GM12872 (cell line): Measurements from ENCODE around the gene FAM171A2.

Source experiments
- TF ChIP-seq, protein P1 (sequence below): IDR thresholded peaks from 3 replicates; pipeline ENCODE4 v1.5.1; 2011; ENCODE audit warnings: low read depth, mild to moderate bottlenecking, low read length, moderate library complexity; ENCODE audit not compliant: insufficient read depth

The FAM171A2 gene

DNA sequence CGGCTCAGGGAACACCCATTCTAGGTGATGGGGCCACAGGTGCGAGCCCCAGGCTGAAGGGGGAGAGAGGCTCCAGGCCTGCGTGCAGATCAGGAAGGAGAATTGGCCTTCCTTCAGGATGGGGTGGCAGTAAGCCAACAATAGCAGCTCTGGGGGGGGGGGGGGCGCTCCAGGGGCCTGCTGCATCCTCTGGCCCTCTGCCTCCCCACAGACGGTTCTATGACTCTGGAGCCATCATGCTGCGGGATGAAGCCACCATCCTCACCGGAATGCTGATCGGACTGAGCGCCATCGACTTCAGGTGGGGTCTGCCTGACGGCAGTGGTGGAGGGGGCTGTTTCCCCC is 49.2 kb downstream of the FAM171A2 start:
- TF ChIP-seq, protein P1, sequence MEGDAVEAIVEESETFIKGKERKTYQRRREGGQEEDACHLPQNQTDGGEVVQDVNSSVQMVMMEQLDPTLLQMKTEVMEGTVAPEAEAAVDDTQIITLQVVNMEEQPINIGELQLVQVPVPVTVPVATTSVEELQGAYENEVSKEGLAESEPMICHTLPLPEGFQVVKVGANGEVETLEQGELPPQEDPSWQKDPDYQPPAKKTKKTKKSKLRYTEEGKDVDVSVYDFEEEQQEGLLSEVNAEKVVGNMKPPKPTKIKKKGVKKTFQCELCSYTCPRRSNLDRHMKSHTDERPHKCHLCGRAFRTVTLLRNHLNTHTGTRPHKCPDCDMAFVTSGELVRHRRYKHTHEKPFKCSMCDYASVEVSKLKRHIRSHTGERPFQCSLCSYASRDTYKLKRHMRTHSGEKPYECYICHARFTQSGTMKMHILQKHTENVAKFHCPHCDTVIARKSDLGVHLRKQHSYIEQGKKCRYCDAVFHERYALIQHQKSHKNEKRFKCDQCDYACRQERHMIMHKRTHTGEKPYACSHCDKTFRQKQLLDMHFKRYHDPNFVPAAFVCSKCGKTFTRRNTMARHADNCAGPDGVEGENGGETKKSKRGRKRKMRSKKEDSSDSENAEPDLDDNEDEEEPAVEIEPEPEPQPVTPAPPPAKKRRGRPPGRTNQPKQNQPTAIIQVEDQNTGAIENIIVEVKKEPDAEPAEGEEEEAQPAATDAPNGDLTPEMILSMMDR, result no peak

DNA sequence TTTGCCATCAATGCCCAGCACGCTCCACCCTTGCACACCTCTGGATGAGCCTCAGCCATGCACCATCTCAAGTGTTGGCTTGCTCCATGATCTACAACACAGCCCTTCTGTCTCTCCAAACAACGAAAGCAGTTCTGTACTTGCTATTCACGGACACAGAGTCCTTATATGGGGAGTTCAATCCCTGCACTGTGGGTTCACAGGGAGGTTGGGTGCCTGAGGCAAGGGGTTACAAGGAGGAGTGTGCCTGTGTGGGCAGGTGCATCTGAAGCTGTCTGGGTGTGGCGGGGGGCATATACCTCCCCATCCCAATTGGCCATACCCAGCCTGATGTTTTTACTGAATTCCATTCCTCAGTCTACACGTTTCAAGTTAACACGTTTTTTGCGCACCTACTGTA is 49.6 kb downstream of the FAM171A2 start:
- TF ChIP-seq, protein P1, result no peak

DNA sequence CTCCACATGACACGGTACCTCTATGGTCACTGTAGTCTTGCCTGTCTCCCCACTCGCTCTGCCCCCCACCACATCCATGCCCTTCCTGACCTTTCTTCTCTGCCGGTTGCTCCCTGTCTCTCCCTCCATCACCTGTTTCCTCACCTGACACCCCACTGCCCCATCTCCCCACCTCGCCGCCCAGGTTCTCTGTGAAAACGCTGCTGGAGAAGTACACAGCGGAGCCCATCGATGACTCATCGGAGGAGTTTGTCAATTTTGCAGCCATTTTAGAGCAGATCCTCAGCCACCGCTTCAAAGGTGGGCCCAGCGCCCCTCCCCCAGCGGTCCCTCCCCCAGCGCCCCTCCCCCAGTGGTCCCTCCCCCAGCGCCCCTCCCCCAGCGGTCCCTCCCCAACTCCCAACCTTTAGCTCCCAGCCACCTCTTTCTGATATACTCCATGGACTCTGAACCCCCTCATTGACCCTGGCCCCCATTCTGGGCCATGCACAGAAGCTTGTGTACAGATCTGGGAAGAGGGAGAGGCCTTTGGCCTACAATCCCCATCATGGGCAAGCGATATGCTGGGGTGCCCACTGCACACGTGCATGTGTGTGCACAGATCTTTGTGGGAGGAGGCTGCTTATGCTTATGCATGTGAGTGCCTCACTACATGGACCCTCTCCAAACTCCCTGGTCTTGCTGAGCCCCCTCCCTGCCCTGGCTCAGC is 51.1 kb downstream of the FAM171A2 start:
- TF ChIP-seq, protein P1, result no peak

GRCh38 chr17:44311562-44312181 is 52.0 kb downstream of the FAM171A2 start:
- TF ChIP-seq, protein P1, result no peak

- TF ChIP-seq, protein P1, result no peak
These were observed 52.9 kb downstream of the FAM171A2 start for GRCh38 chr17:44310609-44311376.

DNA sequence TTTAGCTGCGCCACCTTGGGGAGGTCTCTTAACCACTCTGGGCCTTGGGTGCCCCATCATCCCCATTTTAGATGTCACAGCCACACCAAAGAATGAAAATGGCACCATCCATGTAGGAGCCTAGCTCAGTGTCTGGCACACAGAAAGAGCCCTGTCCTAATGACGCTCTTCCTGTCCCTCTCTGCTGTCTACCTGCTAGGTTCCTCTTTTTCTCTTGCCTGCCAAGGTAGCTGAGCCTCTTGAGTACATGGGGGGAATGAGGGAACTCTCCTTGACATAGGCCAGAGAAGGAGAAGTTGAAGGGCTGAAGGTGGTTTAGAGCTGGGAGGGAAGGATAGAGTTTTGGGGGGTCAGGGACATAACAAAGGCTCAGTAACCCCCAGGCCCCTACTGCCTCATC is 53.5 kb downstream of the FAM171A2 start:
- TF ChIP-seq, protein P1, result no peak

DNA sequence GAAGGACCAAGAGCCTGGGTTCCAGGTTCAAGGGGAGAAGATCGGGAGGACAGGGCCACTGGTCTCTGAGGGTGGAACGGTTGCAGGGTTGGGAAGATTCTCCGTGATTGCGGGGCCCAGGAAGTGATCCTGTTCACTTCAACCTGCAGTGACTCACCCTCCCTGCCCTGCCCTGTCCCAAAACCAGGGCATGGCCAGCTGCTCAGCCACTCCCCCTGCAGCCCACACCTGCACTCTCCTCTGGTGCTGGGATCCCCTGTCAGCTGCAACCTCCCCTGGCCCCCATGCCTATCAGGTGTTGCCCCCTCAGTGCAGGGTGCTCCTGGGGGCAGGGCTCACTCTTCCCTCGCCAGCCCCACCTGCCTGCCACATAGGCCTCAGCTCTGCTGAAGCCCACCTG is 54.2 kb downstream of the FAM171A2 start:
- TF ChIP-seq, protein P1, result no peak
